Measurements from ENCODE around the gene INSRR.

GRCh38 chr1:156881101-156881500 lies 22.2 kb upstream of the INSRR start:
- TF ChIP-seq POLR2AphosphoS5 (IDR thresholded peaks at IDR 0.05; ENCODE audit: low read depth, low read length) (no peak), FOXP2 (optimal IDR thresholded peaks at IDR 0.05; ENCODE audit: borderline replicate concordance, extremely low read depth, extremely low read length, insufficient read depth) (no peak), TAF1 (IDR thresholded peaks at IDR 0.05; ENCODE audit: borderline replicate concordance, insufficient read depth, low read length) (no peak), REST (IDR thresholded peaks at IDR 0.05; ENCODE audit: insufficient read depth in 1 of 2, low read depth in 2 of 2, low read length in 2 of 2) (no peak)

Data from PFSK-1 (cell line).